Mesendoderm (in vitro differentiated cells): ENCODE results near the gene FARP1.

Experiments used
- DNase-seq: peaks from one replicate; pipeline ENCODE4 v3.0.0; 2013
- H2AK5ac ChIP-seq: 2 replicates; pipeline ENCODE4 v1.6.1; 2013; ENCODE audit warnings: low read length, inconsistent platforms
- H2BK120ac ChIP-seq: 2 replicates; pipeline ENCODE4 v1.6.1; 2013; ENCODE audit warnings: low read depth, mild to moderate bottlenecking, low read length, moderate library complexity, mixed read lengths
- H2BK15ac ChIP-seq: replicated peaks from 2 replicates; pipeline ENCODE4 v1.6.1; 2013; ENCODE audit warnings: low read depth, mild to moderate bottlenecking, moderate library complexity
- H2BK5ac ChIP-seq: 2 replicates; pipeline ENCODE4 v1.6.1; 2013; ENCODE audit warnings: low read length, inconsistent platforms
- H3K18ac ChIP-seq: 2 replicates; pipeline ENCODE4 v1.6.1; 2013; ENCODE audit warnings: mild to moderate bottlenecking, low read length, mixed read lengths
- H3K23ac ChIP-seq: one replicate; pipeline ENCODE4 v1.6.1; 2013; ENCODE audit warnings: low read length
- H3K27ac ChIP-seq: 2 replicates; pipeline ENCODE4 v1.5.1; 2013; ENCODE audit warnings: low read depth, mild to moderate bottlenecking, inconsistent platforms, low read length, moderate library complexity
- H3K27me3 ChIP-seq: 2 replicates; pipeline ENCODE4 v1.6.1; 2013; ENCODE audit warnings: low read length, control low read depth, mild to moderate bottlenecking, inconsistent platforms; ENCODE audit not compliant: insufficient read depth, poor library complexity
- H3K36me3 ChIP-seq: 2 replicates; pipeline ENCODE4 v1.6.1; 2013; ENCODE audit warnings: low read length, inconsistent platforms; ENCODE audit not compliant: control insufficient read depth, insufficient read depth
- H3K4ac ChIP-seq: one replicate; pipeline ENCODE4 v1.6.1; 2013; ENCODE audit warnings: low read depth, mild to moderate bottlenecking, low read length, moderate library complexity
- H3K4me1 ChIP-seq: 2 replicates; pipeline ENCODE4 v1.6.1; 2013; ENCODE audit warnings: low read depth, low read length, inconsistent platforms; ENCODE audit not compliant: control insufficient read depth
- H3K4me2 ChIP-seq: 2 replicates; pipeline ENCODE4 v1.6.1; 2013; ENCODE audit warnings: low read length
- H3K4me3 ChIP-seq: 2 replicates; pipeline ENCODE4 v1.5.1; 2013; ENCODE audit warnings: mild to moderate bottlenecking, low read length
- H3K56ac ChIP-seq: one replicate; pipeline ENCODE4 v1.6.1; 2013; ENCODE audit warnings: low read length
- H3K79me1 ChIP-seq: 2 replicates; pipeline ENCODE4 v1.6.1; 2013; ENCODE audit warnings: low read length, inconsistent platforms
- H3K79me2 ChIP-seq: 2 replicates; pipeline ENCODE4 v1.6.1; 2013; ENCODE audit warnings: mild to moderate bottlenecking, low read length; ENCODE audit not compliant: control insufficient read depth, insufficient read depth
- H3K9ac ChIP-seq: 2 replicates; pipeline ENCODE4 v1.6.1; 2013; ENCODE audit warnings: low read length, inconsistent platforms
- H4K5ac ChIP-seq: one replicate; pipeline ENCODE4 v1.6.1; 2013; ENCODE audit warnings: low read length
- H4K8ac ChIP-seq: one replicate; pipeline ENCODE4 v1.6.1; 2013; ENCODE audit warnings: low read depth, mild to moderate bottlenecking, control low read depth, low read length, moderate library complexity
- WGBS: extraction: QIAGEN DNeasy Blood & Tissue Kit; methylation state at CpG from one replicate; pipeline ENCODE4 v1.1.7; 2013; ENCODE audit warnings: low lambda C conversion rate, missing lambda C conversion rate; ENCODE audit not compliant: insufficient coverage; ENCODE audit errors: extremely low coverage; 5-methylcytosine and 5-hydroxymethylcytosine counted together

FARP1 gene

DNA sequence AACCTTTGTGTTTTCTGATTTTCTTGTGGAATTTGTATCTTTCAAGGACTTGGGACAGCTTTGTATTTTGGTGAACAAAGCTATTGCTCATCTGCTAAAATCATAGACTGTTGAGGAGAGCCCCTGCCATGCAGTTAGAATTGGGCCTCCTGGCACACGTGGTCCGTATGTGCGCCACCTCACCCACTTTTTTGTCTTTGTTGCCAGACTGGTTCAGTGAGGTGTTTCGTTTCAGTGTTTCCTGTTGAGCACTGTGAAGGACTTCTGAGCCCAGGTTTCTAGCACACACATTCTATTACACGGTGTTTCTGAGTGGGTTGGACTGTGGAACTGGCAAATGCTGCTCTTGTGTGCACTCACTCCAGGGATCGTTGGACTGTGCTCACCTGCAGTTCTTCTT, 71.8 kb downstream of the FARP1 start:
- no peak overlapping the region for H3K9ac ChIP-seq
- no CpG with 5 or more reads among the region's 6 CpGs for WGBS
- no peaks in the 10 kb centered on the region for H3K4me1 ChIP-seq
- H4K8ac ChIP-seq: no peak overlapping the region
- H3K4ac ChIP-seq: no peak overlapping the region
- H3K79me1 ChIP-seq: peaks cover 15% of the 10 kb centered on the region
- no peak overlapping the region for H3K4me3 ChIP-seq
- H2BK120ac ChIP-seq: no peak overlapping the region
- no peaks in the 10 kb centered on the region for H3K27me3 ChIP-seq
- no peak overlapping the region for H2BK15ac ChIP-seq
- no peak overlapping the region for H4K5ac ChIP-seq
- H2BK5ac ChIP-seq: no peak overlapping the region
- no peak overlapping the region for H3K27ac ChIP-seq
- H3K79me2 ChIP-seq: peaks cover 3% of the 10 kb centered on the region
- H3K23ac ChIP-seq: no peak overlapping the region
- H3K36me3 ChIP-seq: no peaks in the 10 kb centered on the region
- no peak overlapping the region for H3K4me2 ChIP-seq
- H3K56ac ChIP-seq: no peak overlapping the region
- H2AK5ac ChIP-seq: no peak overlapping the region
- no peak overlapping the region for H3K18ac ChIP-seq
- DNase-seq: no peak

DNA sequence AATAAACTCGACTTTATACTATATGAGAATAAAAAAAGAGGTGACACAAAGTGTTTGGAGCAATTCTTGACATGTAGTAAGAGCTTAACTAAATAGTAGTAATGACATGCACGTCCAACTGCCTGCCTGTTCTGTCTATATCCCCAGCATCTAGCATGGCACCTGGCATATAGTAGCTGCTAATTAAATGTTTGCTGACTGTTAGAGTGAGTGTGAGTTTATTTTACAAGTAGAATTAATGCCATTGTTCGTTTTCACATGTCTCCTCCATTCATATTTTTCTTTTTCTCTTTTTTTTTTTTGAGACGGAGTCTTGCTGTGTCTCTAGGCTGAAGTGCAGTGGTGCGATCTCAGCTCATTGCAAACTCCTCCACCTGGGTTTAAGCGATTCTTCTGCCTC, 72.6 kb downstream of the FARP1 start:
- no CpG with 5 or more reads among the region's 6 CpGs for WGBS
- H3K4me1 ChIP-seq: no peaks in the 10 kb centered on the region
- no peaks in the 10 kb centered on the region for H3K36me3 ChIP-seq
- H3K79me1 ChIP-seq: peaks cover 12% of the 10 kb centered on the region
- no peak for DNase-seq
- no peak overlapping the region for H4K8ac ChIP-seq
- H3K9ac ChIP-seq: no peak overlapping the region
- H3K4ac ChIP-seq: no peak overlapping the region
- no peak overlapping the region for H2AK5ac ChIP-seq
- no peak overlapping the region for H3K23ac ChIP-seq
- H3K27me3 ChIP-seq: no peaks in the 10 kb centered on the region
- H2BK5ac ChIP-seq: no peak overlapping the region
- H4K5ac ChIP-seq: no peak overlapping the region
- no peak overlapping the region for H2BK120ac ChIP-seq
- no peak overlapping the region for H3K18ac ChIP-seq
- H3K4me3 ChIP-seq: no peak overlapping the region
- no peak overlapping the region for H3K56ac ChIP-seq
- no peak overlapping the region for H3K4me2 ChIP-seq
- H3K79me2 ChIP-seq: peaks cover 1% of the 10 kb centered on the region
- H3K27ac ChIP-seq: no peak overlapping the region
- H2BK15ac ChIP-seq: no peak overlapping the region

DNA sequence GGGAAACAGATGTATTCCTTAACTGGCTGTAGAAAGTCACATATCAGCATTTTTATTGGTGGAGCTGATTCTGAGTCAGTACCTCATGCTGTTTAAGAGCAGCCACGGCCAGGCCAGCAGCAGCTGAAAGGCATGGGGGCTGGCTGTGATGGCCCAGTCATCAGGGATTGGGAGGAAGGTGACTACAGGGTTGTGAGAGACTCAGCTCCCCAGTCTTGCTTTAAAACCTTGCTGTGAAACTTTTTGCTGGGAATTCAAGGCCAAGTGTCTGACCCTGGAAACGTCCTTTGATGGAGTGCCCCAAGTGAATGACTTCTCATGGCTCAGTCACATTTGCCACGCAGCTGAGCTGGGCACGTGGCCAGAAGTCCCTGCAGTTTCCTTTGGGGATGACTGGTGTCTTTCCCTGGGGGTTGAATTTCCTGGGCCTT, 73.3 kb downstream of the FARP1 start:
- Histone ChIP-seq H3K4me1 (no peaks in the 10 kb centered on the region), H4K8ac (no peak overlapping the region), H3K27ac (no peak overlapping the region), H3K4ac (no peak overlapping the region), H2BK5ac (no peak overlapping the region), H3K18ac (no peak overlapping the region), H4K5ac (no peak overlapping the region), H2BK15ac (no peak overlapping the region), H3K9ac (no peak overlapping the region), H3K4me2 (no peak overlapping the region), H3K4me3 (no peak overlapping the region), H3K23ac (no peak overlapping the region), H2BK120ac (no peak overlapping the region), H3K27me3 (no peaks in the 10 kb centered on the region), H2AK5ac (no peak overlapping the region), H3K36me3 (no peaks in the 10 kb centered on the region), H3K56ac (no peak overlapping the region), H3K79me2 (peaks cover 2% of the 10 kb centered on the region), H3K79me1 (peaks cover 14% of the 10 kb centered on the region)
- WGBS: no CpG with 5 or more reads among the region's 4 CpGs
- peak; percentile 38 for DNase-seq

DNA sequence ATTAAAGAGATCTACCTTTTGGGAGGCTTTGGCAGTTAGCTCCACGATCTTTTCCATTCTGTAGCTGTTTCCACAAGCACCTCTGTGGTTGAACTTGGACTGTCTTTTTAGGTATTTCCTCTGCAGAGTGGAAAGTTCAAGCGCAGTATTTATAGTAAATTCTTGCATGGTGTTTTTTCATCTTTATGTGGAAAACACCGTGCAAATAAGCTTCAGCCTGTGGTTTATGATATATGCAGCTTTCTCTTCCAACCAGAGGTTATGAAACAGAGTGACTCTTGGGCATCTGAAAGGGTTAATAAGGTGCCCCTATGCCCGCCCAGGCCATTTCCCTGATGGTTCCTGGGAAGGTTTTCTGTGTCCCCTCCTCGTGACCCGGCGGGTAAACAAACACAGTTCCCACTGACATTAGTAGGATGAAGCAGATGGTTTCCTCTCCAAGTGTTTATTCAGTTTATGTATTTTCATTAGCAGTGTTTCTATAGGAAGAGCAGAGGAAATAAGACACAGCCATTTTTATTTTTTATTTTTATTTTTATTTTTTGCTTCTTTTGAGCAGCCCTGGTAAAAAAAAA, 73.9 kb downstream of the FARP1 start:
- H3K56ac ChIP-seq: no peak overlapping the region
- no peak overlapping the region for H2BK5ac ChIP-seq
- no peak overlapping the region for H2BK15ac ChIP-seq
- no peaks in the 10 kb centered on the region for H3K36me3 ChIP-seq
- no peak overlapping the region for H3K4ac ChIP-seq
- no CpG with 5 or more reads among the region's 7 CpGs for WGBS
- H4K5ac ChIP-seq: no peak overlapping the region
- no peak for DNase-seq
- no peaks in the 10 kb centered on the region for H3K4me1 ChIP-seq
- H3K4me3 ChIP-seq: no peak overlapping the region
- H4K8ac ChIP-seq: no peak overlapping the region
- peaks cover 15% of the 10 kb centered on the region for H3K79me1 ChIP-seq
- no peak overlapping the region for H2AK5ac ChIP-seq
- H2BK120ac ChIP-seq: no peak overlapping the region
- no peak overlapping the region for H3K23ac ChIP-seq
- no peaks in the 10 kb centered on the region for H3K27me3 ChIP-seq
- peaks cover 5% of the 10 kb centered on the region for H3K79me2 ChIP-seq
- H3K9ac ChIP-seq: no peak overlapping the region
- no peak overlapping the region for H3K18ac ChIP-seq
- no peak overlapping the region for H3K4me2 ChIP-seq
- H3K27ac ChIP-seq: no peak overlapping the region

DNA sequence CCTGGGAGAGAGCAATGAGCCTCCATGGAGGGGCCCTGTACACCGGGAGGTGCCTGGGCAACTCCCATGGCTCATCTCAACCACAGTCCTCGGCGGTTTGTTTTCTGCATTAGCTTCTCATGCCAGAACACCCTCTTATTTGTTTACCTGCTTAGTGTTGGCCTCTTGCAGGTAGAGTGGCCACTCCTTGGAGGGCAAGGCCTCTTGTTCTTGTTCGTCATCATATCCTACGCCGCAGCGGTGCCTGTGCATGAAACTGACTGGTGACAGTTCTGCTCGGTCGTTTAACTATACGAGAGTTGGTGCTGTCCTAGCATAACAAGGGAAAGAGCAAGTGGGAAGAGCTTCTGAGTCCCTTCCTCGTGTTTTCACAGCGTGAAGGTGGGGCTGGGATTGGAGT, 74.7 kb downstream of the FARP1 start:
- no CpG with 5 or more reads among the region's 12 CpGs for WGBS
- no peak overlapping the region for H3K4me2 ChIP-seq
- H2BK120ac ChIP-seq: no peak overlapping the region
- no peaks in the 10 kb centered on the region for H3K4me1 ChIP-seq
- no peak overlapping the region for H3K9ac ChIP-seq
- DNase-seq: no peak
- no peak overlapping the region for H2AK5ac ChIP-seq
- H3K18ac ChIP-seq: no peak overlapping the region
- H3K23ac ChIP-seq: no peak overlapping the region
- H3K79me1 ChIP-seq: peaks cover 19% of the 10 kb centered on the region
- H3K36me3 ChIP-seq: no peaks in the 10 kb centered on the region
- H3K4me3 ChIP-seq: no peak overlapping the region
- H4K8ac ChIP-seq: no peak overlapping the region
- H2BK15ac ChIP-seq: no peak overlapping the region
- H3K27ac ChIP-seq: no peak overlapping the region
- peaks cover 5% of the 10 kb centered on the region for H3K79me2 ChIP-seq
- no peak overlapping the region for H2BK5ac ChIP-seq
- H4K5ac ChIP-seq: no peak overlapping the region
- no peaks in the 10 kb centered on the region for H3K27me3 ChIP-seq
- no peak overlapping the region for H3K56ac ChIP-seq
- no peak overlapping the region for H3K4ac ChIP-seq

DNA sequence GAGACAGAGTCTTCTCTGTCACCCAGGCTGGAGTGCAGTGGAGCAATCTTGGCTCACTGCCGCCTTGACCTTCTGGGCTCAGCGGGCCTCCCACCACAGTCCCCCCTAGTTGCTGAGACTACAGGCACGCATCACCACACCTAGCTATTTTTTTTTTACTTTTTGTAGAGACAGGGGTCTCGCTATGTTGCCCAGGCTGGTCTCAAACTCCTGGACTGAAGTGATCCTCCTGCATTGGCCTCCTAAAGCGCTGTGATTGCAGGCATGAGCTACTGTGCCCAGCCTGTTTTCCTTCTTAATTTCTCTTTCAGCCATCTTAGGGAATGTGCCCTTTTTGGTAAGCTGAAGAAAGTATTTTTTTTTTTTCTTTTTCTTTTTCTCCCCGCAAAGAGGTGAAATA, 76.8 kb downstream of the FARP1 start:
- Histone ChIP-seq H4K8ac (no peak overlapping the region), H4K5ac (no peak overlapping the region), H3K4me1 (no peaks in the 10 kb centered on the region), H2BK15ac (no peak overlapping the region), H3K27me3 (no peaks in the 10 kb centered on the region), H3K79me2 (peaks cover 5% of the 10 kb centered on the region), H3K27ac (no peak overlapping the region), H3K4me2 (no peak overlapping the region), H2BK5ac (no peak overlapping the region), H3K56ac (no peak overlapping the region), H2AK5ac (no peak overlapping the region), H3K9ac (no peak overlapping the region), H3K36me3 (no peaks in the 10 kb centered on the region), H3K4me3 (no peak overlapping the region), H3K79me1 (peaks cover 18% of the 10 kb centered on the region), H3K18ac (no peak overlapping the region), H3K4ac (no peak overlapping the region), H3K23ac (no peak overlapping the region), H2BK120ac (no peak overlapping the region)
- no CpG with 5 or more reads among the region's 6 CpGs for WGBS
- DNase-seq: no peak
